HG03039 (cell line): ENCODE measurements around the gene RPTOR.
"Not testable (repeated sequence)": the region's sequence is repeated elsewhere in the genome, so short reads cannot be mapped to it uniquely, and the experiment has no call there.

Source experiments
- ATAC-seq: cut with Tn5 transposase; IDR thresholded peaks from one replicate; pipeline ENCODE4 v1.9.1; 2021; ENCODE audit warnings: mild to moderate bottlenecking, moderate library complexity; ENCODE audit not compliant: unreplicated experiment

Gene RPTOR

GRCh38 chr17:80512233-80512632 is 32.4 kb upstream of the RPTOR start:
- ATAC-seq = no peak

- ATAC-seq = no peak
Observed at GRCh38 chr17:80513201-80513600, 31.4 kb upstream of the RPTOR start.

GRCh38 chr17:80513892-80514291 is 30.7 kb upstream of the RPTOR start:
- ATAC-seq = no peak

GRCh38 chr17:80516171-80516932 is 28.3 kb upstream of the RPTOR start:
- no peak for ATAC-seq

- no peak for ATAC-seq
Observed at GRCh38 chr17:80517641-80518040, 27.0 kb upstream of the RPTOR start.

- no peak for ATAC-seq
Observed at GRCh38 chr17:80518392-80518791, 26.2 kb upstream of the RPTOR start.

GRCh38 chr17:80519091-80519781 is 25.4 kb upstream of the RPTOR start:
- no peak for ATAC-seq

GRCh38 chr17:80520810-80521455 is 23.7 kb upstream of the RPTOR start:
- no peak for ATAC-seq

- ATAC-seq = no peak
Observed at GRCh38 chr17:80523054-80523744, 21.4 kb upstream of the RPTOR start.

- no peak for ATAC-seq
Observed at GRCh38 chr17:80523956-80524712, 20.5 kb upstream of the RPTOR start.

GRCh38 chr17:80526116-80526910 is 18.3 kb upstream of the RPTOR start:
- ATAC-seq = no peak

- no peak for ATAC-seq
Observed at GRCh38 chr17:80527016-80527645, 17.5 kb upstream of the RPTOR start.

- ATAC-seq = no peak
Observed at GRCh38 chr17:80528536-80528935, 16.1 kb upstream of the RPTOR start.

GRCh38 chr17:80529104-80529903 is 15.3 kb upstream of the RPTOR start:
- ATAC-seq = no peak

- no peak for ATAC-seq
Observed at GRCh38 chr17:80529904-80530292, 14.7 kb upstream of the RPTOR start.

- no peak for ATAC-seq
Observed at GRCh38 chr17:80531400-80531799, 13.2 kb upstream of the RPTOR start.

GRCh38 chr17:80537386-80537785 is 7.3 kb upstream of the RPTOR start:
- ATAC-seq = not testable (repeated sequence)

GRCh38 chr17:80538484-80538883 is 6.2 kb upstream of the RPTOR start:
- ATAC-seq = no peak
